D341Med (cell line): Measurements from ENCODE around the gene PRR5.

Experiments used
- DNase-seq: peaks from one replicate; pipeline ENCODE4 v3.0.0; 2012; ENCODE audit warnings: low spot score

The PRR5 gene

DNA sequence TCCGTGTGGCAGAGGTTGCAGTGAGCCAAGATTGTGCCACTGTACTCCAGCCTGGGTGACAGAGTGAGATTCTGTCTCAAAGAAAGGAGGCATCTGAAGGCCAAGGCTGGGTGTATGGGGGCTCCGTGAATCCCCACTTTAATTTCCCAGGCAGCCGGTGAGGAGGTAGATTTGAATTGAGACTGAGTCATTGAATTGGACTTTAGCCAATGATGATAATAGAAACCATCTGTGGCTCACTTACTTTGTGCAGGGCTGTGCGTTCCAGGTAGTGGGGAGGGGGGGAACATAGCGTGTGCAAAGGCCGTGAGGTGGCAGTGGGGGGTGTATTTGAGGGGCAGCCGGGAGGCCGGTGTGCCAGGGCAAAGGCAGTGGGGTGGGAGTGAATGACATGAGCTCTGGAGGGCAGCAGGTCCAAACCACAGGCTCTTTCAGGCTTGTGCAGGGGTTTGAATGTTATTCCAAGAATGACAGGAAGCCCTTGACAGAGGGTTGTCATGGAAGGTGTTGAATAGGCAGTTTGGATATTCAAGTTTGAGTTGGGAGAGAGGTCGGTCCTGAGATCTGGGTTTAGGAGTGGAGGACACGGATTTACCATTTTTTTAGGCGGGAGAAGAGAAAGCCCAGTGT is 56.5 kb downstream of the PRR5 start:
- DNase-seq = no peak

DNA sequence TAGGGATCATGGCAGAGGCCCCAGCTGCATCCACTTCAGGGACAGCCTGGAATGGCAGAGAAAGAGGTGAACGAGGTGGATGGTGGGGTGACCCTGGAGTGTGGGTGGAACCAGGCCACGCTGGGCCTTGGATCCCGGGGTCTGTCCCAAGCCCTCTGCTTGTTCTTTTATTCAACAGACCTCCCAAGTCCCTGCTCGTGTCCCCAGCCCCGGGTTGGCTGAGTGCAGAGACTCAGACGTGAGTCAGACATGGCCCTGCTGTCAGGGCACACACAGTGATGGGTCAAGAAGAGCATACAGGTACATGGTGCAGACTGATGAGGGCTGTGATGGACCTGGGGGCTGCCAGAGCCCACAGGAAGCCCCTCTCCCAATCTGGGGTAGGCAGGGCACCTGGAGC is 57.0 kb downstream of the PRR5 start:
- DNase-seq = no peak

DNA sequence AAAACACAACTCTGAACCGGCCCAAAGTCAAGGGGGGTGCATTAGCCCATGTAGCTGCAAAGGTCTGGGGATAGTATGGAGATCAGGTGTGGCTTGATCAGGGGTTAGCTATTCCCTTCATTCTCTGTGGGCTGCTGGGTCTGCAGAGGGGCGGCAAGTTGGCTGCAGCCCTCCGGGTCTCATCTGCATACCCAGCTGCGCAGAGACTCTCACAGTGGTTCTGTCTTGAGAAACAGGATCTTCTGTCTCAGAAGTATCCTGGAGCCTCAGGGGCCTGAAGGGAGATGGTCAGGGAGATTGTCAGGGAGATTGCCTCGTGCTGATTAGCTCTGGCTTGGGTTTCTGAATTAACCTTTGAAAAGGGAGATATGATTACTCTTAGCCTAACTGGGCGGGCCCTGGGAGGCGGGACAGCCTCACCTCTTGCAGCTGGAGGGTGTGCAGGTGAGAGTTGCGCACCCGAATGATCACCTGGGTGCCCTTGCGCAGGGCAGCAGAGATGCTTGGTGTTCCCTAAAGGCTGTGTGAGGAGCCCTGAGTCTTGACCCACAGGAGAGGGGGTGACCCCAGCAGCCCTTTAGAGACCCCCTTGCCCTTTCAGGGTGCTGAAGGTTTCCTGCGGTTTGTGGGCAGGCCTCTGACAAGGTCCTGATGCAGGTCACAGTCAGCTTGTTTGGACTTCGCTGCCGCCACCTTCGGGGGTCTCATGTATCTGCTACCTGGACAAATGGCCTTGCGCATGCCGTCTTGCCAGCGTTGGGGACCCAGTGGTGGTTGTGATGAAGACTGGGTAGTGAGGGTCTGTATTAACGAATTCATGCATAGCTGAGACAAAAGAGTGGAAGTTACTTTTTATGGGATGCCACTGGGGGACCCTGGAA is 57.7 kb downstream of the PRR5 start:
- no peak for DNase-seq

DNA sequence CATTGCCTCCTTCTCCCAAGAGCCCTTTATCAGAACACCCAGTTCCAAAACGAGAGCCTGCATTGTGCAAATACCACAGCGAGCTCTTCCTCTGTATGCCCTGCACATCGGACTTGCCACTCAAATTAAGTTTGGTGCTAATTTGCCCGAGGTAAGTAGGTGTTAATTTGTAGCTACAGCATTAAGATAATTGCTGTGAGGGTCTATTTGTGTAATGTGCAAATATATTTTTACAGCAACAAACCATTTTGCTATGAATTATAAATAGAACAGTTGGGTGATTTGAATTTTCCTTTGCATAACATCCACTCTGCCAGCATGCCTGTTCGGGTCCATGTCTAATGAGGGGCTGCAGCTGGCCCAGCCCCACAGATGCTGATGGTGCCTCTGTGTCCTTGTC is 58.5 kb downstream of the PRR5 start:
- DNase-seq = no peak

DNA sequence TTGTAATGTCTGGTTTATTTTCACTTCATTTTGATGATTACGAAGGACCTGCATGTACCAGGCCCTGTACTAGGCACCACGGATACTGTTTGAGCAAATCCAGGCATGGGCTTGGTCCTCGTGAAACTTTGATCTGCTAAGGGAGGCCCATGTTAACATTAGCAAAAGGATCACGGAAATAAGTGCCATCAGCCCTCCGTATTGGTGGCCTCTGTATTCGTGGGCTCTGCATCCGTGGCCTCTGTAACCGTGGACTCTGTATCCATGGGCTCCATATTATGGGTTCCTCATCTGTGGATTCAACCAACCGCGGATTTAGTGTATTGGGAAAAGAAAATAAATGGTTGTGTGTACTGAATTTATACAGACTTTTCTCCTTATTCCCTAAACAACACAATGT is 59.0 kb downstream of the PRR5 start:
- DNase-seq = no peak

DNA sequence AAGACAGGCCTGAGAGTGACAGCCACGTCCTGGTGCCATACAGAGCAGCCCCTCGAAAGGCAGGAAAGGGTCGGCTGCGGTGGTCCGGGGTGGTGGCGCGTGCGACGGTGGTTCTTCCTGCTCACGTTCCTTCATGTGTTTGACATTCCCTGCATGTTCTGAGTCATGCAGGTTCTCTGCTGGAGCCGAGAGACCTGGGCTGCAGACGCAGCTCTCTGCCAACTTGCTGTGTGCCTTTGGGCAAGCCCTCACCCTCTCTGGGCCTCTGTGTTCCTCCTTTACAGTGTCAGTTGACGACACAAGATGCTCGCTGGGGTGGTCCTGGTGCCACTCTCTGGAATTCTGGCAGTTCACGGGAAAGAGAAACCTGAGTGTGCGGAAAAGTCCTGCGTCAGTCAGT is 62.4 kb downstream of the PRR5 start:
- DNase-seq = no peak

DNA sequence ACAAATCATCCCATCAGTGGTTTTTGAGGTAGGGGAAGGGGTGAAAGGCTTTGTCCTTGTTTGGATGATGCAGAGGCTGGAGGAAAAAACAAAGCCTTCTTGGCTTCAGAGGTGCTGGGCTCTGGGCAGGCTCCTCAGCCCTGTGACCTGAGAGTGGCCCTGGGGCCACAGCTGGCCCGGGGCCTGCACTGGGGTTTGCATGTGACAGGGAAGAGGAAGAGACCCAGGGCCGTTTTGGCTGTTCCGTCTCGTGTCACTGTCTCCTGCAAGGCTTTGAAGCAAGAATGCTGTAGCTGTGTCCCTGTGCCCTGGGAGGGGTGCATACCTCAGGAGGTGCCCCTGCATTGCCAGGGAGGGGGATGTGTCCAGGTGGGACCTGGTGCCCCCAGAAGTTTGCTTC is 63.0 kb downstream of the PRR5 start:
- DNase-seq = no peak

DNA sequence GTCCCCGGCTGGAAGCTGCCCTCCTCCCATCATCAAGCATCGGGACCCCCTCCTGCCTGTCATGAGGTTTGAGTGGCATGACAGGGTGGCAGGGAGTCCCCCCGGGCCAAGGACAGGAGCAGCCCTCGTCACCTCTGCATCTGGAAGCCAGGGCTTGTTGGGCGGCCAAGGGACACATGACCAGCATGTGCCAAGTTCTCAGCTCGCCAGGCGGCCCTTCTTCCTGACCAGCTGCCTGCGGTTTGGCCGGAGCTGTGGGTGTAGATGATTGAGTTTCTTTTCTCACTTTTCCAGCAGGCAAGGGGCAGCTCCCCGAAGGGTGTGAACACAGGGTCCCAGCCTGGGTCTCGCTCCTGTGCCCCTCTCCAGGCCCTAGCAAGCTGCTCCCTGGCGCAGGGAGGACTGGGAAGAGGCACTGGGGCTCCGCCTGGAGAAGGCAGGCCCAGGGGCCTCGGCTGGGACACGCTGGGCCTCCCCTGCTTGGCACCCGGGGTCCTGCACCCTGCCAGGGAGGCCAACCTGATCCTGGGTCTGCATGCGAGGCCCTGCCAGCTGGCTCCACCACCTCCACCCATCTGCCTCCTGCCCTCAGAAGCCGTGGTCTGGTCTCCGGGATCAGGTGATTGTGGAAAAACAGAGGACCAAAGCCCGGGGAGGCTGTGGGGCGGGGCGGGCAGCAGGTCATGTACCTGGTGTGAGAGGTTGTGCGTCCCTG is 63.7 kb downstream of the PRR5 start:
- peak; percentile 22 for DNase-seq

DNA sequence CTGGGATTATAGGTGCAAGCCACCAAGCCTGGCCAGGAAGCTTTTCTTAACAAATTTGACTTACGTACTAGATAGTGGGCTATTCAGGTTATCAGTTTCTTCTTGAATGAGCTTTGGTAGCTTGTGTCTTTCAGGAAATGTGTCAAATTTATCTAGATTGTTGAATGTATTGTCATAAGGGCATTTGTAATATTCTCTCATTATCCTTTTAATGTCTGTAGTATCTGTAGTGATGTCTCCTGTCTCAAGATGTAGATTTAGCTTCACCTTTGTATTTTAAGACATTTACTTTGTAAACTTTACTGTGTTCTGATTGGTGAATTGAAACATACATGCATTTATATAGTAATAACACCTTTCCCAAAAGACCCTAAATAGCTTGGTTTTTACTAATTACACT is 71.1 kb downstream of the PRR5 start:
- DNase-seq = no peak

DNA sequence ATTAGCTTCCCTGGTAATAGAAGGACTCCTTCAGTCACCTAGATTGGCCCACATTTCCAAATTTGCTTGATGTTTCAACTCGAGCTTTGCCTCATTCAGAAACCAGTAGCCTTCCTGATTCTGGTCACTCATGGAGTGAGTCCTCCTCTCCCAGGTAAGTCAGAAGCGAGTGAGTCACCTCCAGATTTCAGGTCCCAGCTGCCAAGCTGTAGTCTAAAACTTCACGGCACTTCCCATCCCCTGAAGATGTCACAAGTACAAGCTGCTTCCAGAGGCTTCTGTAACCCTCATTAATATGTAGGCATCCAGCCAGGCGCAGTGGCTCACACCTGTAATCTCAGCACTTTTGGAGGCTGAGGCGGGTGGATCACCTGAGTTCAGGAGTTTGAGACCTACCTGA is 73.9 kb downstream of the PRR5 start:
- no peak for DNase-seq

DNA sequence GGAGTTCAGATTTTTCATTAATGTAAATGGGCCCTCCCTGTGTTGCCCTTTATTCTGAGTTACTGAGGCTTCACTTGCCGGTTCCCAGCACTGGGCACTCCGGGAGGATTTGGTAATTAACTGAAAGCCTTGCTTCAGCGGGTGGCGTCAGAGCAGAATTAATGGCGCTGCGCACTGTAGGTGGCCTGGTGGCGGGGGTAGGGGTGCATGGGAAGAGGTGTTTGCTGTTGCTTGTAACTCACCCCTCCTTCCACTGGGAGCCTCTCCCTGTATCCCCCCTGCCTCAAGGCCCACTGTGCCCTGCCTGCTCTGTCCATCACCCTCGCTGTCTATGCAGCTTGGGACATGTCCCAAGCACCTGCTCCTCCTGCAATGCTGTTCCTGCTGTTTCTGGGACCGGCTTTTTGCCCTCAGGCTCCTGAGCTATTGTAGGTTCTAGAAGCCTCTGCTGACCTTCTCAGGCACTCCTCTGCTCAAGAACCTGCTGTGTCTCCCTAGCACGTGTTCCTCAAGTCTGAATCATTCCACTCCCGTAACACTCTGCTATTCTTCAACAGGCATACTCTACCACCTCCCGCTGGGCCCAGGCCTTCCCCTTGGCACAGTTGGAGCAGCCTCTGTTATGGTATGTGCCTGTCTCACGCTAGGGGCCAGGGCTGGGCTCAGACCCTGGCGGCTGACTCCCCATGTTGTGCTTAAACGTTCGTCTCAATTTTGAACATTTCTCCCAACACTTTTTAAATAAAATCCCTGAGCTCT is 74.8 kb downstream of the PRR5 start:
- no peak for DNase-seq

DNA sequence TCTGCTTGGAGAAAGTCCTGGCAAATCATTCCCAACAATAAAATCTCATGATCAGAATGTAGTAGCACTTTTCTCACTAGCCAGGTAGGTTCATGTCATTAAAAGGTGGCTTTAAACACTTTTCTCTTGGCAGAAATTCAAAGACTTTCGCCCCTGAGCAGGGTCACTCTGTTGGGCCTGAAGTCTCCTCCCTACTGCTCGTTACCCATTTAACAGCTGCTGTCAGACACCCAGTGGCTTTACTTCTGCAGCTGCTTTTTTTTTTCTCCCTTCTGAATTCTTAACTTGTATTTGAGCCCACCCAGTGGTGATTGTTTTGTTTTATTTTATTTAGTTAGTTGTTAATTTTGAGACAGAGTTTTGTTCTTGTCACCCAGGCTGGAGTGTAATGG is 75.4 kb downstream of the PRR5 start:
- DNase-seq = no peak

DNA sequence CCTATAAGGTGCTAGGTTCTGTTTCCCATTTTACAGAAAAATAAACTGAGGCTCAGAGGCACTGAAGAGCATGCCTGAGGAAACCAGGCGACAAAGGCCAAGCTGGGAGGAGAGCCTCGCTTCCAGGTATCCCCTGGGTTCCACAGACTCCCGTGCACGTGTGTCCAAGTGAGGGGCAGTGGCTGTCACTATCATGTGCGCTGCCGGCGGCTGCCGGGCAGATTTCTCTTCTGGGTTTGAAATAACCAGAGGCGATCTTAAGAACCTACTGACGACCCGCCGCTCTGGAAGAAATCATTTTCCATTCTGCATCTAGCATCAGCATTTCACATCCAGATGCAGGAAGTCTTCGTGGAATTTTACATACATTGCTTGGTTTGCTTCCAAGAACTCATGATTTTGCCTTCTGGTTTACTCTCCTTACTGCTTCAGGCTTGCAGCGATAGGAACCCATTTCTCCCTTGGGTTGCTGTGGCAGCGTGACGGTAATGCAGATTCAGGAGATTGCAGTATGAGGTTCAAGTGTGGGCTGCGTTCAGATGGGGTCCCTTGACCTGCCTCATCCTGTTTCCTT is 79.0 kb downstream of the PRR5 start:
- DNase-seq = no peak

DNA sequence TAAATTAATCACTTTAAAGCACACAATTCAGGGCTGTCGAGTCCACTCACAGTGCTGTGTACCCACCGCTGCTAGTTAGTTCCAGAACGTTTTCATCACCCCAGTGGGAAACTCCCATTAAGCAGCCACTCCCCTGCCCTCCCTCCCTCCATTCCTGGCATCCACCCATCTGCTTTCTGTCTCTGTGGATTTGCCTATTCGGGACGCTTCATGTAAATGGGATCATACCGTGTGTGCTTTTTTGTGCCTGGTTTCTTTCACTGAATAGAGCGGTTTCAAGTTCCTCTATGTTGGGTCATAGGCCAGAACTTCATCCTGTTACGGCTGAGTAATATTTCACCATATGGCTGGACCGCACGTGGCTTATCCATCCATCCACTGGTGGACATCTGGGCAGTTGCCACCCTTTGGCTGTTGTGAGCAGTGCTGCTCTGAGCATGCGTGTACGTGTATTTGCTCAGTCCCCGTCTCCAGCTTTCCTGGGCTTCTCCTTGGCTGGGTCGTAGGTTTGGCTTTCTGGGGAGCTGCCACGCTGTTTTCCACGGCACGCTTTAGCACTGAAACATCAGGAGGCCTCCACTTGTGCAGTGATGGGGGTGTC is 80.5 kb downstream of the PRR5 start:
- DNase-seq = no peak

DNA sequence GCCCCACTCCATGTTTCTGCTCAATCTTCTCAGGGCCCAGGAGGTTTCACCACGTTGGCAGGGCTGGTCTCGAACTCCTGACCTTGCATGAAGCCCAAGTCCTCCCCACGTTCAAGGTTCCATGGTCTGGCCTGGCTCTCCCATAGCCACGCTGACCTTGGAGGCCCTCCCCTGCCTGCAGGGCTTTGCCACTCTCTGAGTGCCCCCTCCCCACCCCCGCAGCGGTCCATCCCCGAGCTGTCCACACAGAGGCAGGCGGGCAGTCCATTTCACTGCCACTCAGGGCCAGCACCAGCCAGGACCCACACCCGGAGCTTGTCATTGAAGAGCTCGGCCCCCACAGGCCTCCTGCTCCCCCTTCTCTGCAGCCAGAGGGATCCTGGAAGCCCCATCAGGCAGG is 81.1 kb downstream of the PRR5 start:
- no peak for DNase-seq

DNA sequence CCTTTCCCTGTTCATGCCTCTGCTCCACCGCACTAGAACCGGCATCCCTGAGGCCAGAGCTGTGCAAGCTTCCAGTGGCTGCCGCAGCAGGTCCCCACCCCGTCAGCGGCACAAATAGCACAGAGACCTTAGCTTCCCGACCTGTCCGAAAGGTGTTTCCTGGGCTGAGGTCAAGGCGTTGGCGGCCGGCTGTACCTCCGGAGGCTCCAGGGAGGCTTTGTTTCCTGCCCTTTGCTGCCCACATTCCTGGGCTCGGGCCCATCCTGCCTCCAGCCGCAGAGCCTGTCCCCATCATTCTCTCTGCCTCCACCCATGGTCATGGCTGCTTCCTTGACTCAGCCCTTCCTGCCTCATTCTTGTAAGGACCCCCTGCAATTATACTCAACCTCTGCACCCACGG is 81.6 kb downstream of the PRR5 start:
- DNase-seq = no peak

DNA sequence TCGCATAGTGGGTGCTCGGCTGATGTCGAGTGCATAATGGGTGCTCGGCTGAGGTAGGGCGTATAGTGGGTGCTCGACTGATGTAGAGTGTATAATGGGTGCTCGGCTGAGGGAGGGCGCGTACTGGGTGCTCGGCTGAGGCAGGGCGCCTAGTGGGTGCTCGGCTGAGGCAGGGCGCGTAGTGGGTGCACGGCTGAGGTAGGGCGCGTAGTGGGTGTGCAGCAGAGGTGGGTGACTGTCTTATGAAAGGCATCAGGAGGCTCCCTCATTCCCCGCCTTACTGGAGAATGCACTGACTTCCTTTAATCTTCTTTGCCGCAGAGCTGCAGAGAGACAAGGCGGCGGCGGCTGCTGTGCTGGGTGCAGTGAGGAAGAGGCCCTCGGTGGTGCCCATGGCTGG is 84.1 kb downstream of the PRR5 start:
- DNase-seq = no peak

DNA sequence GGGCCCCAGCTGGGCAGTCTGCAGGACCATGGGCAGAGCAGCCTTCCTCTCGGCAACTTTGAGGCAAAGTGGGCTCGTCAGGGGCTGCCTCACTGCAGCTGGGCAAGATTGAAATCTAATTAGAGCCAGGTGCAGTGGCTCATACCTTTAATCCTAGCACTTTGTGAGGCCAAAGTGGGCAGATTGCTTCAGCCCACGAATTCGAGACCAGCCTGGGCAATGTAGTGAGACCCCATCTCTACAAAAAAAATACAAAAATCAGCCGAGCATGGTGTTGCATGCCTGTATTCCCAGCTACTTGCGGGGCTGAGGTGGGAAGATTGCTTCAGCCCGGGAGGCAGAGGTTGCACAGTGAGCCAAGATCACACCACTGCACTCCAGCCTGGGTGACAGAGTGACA is 84.6 kb downstream of the PRR5 start:
- DNase-seq = no peak
